ENCODE results near the gene FOXB1.

FOXB1 gene

GRCh38 chr15:60021589-60022378, 17.7 kb downstream of the FOXB1 start:
- DNase-seq = no peak

GRCh38 chr15:60022379-60022741, 18.2 kb downstream of the FOXB1 start:
- DNase-seq = no peak

- no peak for DNase-seq
Measured at GRCh38 chr15:60026555-60026954, 22.4 kb downstream of the FOXB1 start.

GRCh38 chr15:60035344-60035743, 31.2 kb downstream of the FOXB1 start:
- no peak for DNase-seq

- DNase-seq = no peak
Measured at GRCh38 chr15:60039316-60039715, 35.2 kb downstream of the FOXB1 start.

GRCh38 chr15:60043744-60044435, 39.8 kb downstream of the FOXB1 start:
- DNase-seq = no peak

- no peak for DNase-seq
Measured at GRCh38 chr15:60044636-60045270, 40.6 kb downstream of the FOXB1 start.

- no peak for DNase-seq
Measured at GRCh38 chr15:60047701-60048100, 43.6 kb downstream of the FOXB1 start.

- no peak for DNase-seq
Measured at GRCh38 chr15:60049948-60050347, 45.8 kb downstream of the FOXB1 start.

GRCh38 chr15:60052796-60053195, 48.7 kb downstream of the FOXB1 start:
- DNase-seq = no peak

GRCh38 chr15:60054472-60054871, 50.4 kb downstream of the FOXB1 start:
- no peak for DNase-seq
